ENCODE measurements around the gene SLC6A11. TPM values are rescaled to one million over a fixed set of nuclear protein-coding genes. Genes with fewer than 3 reads are reported as not detected.

Gene SLC6A11
- total RNA-seq, 4 donors from 2014 or later = 1.8 to 7.8 (median 5.3) TPM

- TF ChIP-seq CTCF (IDR thresholded peaks at IDR 0.05) (peak in 1 of 3 donors; percentile 18), POLR2A (IDR thresholded peaks at IDR 0.05) (no peak)
- no peak overlapping the region for H3K4me3 ChIP-seq (ENCODE audit: low read depth, poor library complexity, severe bottlenecking)
- 24 to 26% methylated on average over 7 of the region's 7 CpGs for WGBS, 2 donors
- DNase-seq (ENCODE audit: low spot score in 2 of 2) = peak in 1 of 2 donors; percentile 18
- intact Hi-C loops (cut with DNase I; ENCODE audit: low total_unique reads) = no loop called here
Measured at GRCh38 chr3:10983219-10983916, 167.3 kb downstream of the SLC6A11 start.

GRCh38 chr3:10984371-10984896 is 168.4 kb downstream of the SLC6A11 start:
- TF ChIP-seq POLR2A (IDR thresholded peaks at IDR 0.05) (no peak), CTCF (IDR thresholded peaks at IDR 0.05) (no peak)
- H3K4me3 ChIP-seq (ENCODE audit: low read depth, poor library complexity, severe bottlenecking) = no peak overlapping the region
- no peak for DNase-seq (ENCODE audit: low spot score in 2 of 2)
- WGBS, 2 donors = 94 to 97% methylated on average over 1 of the region's 1 CpG
- intact Hi-C loops (cut with DNase I; ENCODE audit: low total_unique reads) = no loop called here

GRCh38 chr3:10985181-10985580 is 169.2 kb downstream of the SLC6A11 start:
- TF ChIP-seq CTCF (IDR thresholded peaks at IDR 0.05) (no peak), POLR2A (IDR thresholded peaks at IDR 0.05) (no peak)
- intact Hi-C loops (cut with DNase I; ENCODE audit: low total_unique reads) = no loop called here
- DNase-seq (ENCODE audit: low spot score in 2 of 2) = no peak
- 48 to 50% methylated on average over 1 of the region's 1 CpG for WGBS, 2 donors
- no peak overlapping the region for H3K4me3 ChIP-seq (ENCODE audit: low read depth, poor library complexity, severe bottlenecking)

GRCh38 chr3:10986592-10986991 is 170.6 kb downstream of the SLC6A11 start:
- TF ChIP-seq POLR2A (IDR thresholded peaks at IDR 0.05) = no peak
- TF ChIP-seq CTCF (IDR thresholded peaks at IDR 0.05) = no peak
- H3K4me3 ChIP-seq (ENCODE audit: low read depth, poor library complexity, severe bottlenecking) = no peak overlapping the region
- intact Hi-C loops (cut with DNase I; ENCODE audit: low total_unique reads) = no loop called here
- 90 to 95% methylated on average over 5 of the region's 5 CpGs for WGBS, 2 donors
- DNase-seq (ENCODE audit: low spot score in 2 of 2) = no peak

- intact Hi-C loops (cut with DNase I; ENCODE audit: low total_unique reads) = no loop called here
- TF ChIP-seq POLR2A (IDR thresholded peaks at IDR 0.05) (no peak), CTCF (IDR thresholded peaks at IDR 0.05) (no peak)
- 89 to 91% methylated on average over 9 of the region's 9 CpGs for WGBS, 2 donors
- no peak overlapping the region for H3K4me3 ChIP-seq (ENCODE audit: low read depth, poor library complexity, severe bottlenecking)
- no peak for DNase-seq (ENCODE audit: low spot score in 2 of 2)
Measured at GRCh38 chr3:10988001-10988665, 172.1 kb downstream of the SLC6A11 start.

Measured in lower leg skin (tissue), 4 donors.